Astrocyte (in vitro differentiated cells and primary cell): ENCODE measurements around the gene ZNF407. TPM values are rescaled to one million over a fixed set of nuclear protein-coding genes. Genes with fewer than 3 reads are reported as not detected.

Source experiments
- DNase-seq: peaks from one replicate; pipeline ENCODE4 v3.0.0-alpha.2; 2010; ENCODE audit warnings: low read depth
- FAIRE-seq: peaks from 2 replicates; lab custom pipeline; 2011; peaks lifted over from hg19 to GRCh38; lab: Jason Lieb, UNC
- H2AFZ ChIP-seq: 2 replicates; pipeline ENCODE4 v1.6.0; 2012; ENCODE audit warnings: low read depth, low read length, inconsistent platforms
- H3K27ac ChIP-seq: 2 replicates; pipeline ENCODE4 v1.5.1; 2011; ENCODE audit warnings: low read depth, low read length, inconsistent platforms
- H3K27me3 ChIP-seq: 2 replicates; pipeline ENCODE4 v1.6.0; 2011; ENCODE audit warnings: low read length, inconsistent platforms; ENCODE audit not compliant: insufficient read depth
- H3K36me3 ChIP-seq: 2 replicates; pipeline ENCODE4 v1.5.1; 2011; ENCODE audit warnings: low read length, inconsistent platforms; ENCODE audit not compliant: insufficient read depth
- H3K4me1 ChIP-seq: 2 replicates; pipeline ENCODE4 v1.5.1; 2011; ENCODE audit warnings: low read length, inconsistent platforms; ENCODE audit not compliant: insufficient read depth
- H3K4me2 ChIP-seq: 2 replicates; pipeline ENCODE4 v1.6.0; 2012; ENCODE audit warnings: low read length, inconsistent platforms
- H3K4me3 ChIP-seq: 2 replicates; pipeline ENCODE4 v1.5.1; 2011; ENCODE audit warnings: low read depth, mild to moderate bottlenecking, low read length, inconsistent platforms; ENCODE audit not compliant: insufficient read depth
- H3K79me2 ChIP-seq: 2 replicates; pipeline ENCODE4 v1.6.0; 2012; ENCODE audit warnings: mild to moderate bottlenecking, low read length, inconsistent platforms; ENCODE audit not compliant: insufficient read depth
- H3K9ac ChIP-seq: 2 replicates; pipeline ENCODE4 v1.6.0; 2012; ENCODE audit warnings: mild to moderate bottlenecking, low read length, inconsistent platforms
- H3K9me3 ChIP-seq: 2 replicates; pipeline ENCODE4 v1.5.1; 2012; ENCODE audit warnings: low read depth, mild to moderate bottlenecking, low read length, inconsistent platforms; ENCODE audit not compliant: insufficient read depth
- H4K20me1 ChIP-seq: 2 replicates; pipeline ENCODE4 v1.6.0; 2012; ENCODE audit warnings: low read length, inconsistent platforms; ENCODE audit not compliant: insufficient read depth
- H3K27ac Mint-ChIP-seq: one replicate; pipeline ENCODE4 v1.8.0; 2021; ENCODE audit warnings: mild to moderate bottlenecking, mixed read lengths; ENCODE audit not compliant: unreplicated experiment
- H3K27me3 Mint-ChIP-seq: one replicate; pipeline ENCODE4 v1.8.0; 2021; ENCODE audit warnings: low read depth, mixed read lengths; ENCODE audit not compliant: unreplicated experiment
- H3K36me3 Mint-ChIP-seq: one replicate; pipeline ENCODE4 v1.8.0; 2021; ENCODE audit warnings: low read depth, mixed read lengths; ENCODE audit not compliant: unreplicated experiment
- H3K4me1 Mint-ChIP-seq: one replicate; pipeline ENCODE4 v1.8.0; 2021; ENCODE audit warnings: low read depth, mixed read lengths; ENCODE audit not compliant: unreplicated experiment
- H3K4me3 Mint-ChIP-seq: one replicate; pipeline ENCODE4 v1.8.0; 2021; ENCODE audit warnings: mild to moderate bottlenecking, moderate library complexity, mixed read lengths; ENCODE audit not compliant: unreplicated experiment
- H3K9me3 Mint-ChIP-seq: one replicate; pipeline ENCODE4 v1.8.0; 2021; ENCODE audit warnings: mild to moderate bottlenecking, mixed read lengths; ENCODE audit not compliant: unreplicated experiment
- EZH2 ChIP-seq: IDR thresholded peaks from 2 replicates; pipeline ENCODE4 v1.6.1; 2012; ENCODE audit warnings: mild to moderate bottlenecking, low read length, inconsistent platforms; ENCODE audit not compliant: insufficient read depth
- total RNA-seq: library from RNA; stranded (reverse); gene quantifications from 2 replicates; pipeline ENCODE4 v1.2.1, GENCODE V29; 2021
- TF ChIP-seq, protein P1 (sequence below): IDR thresholded peaks from 2 replicates; pipeline ENCODE4 v1.5.1; 2011; ENCODE audit warnings: low read depth, mild to moderate bottlenecking, inconsistent platforms, low read length, moderate library complexity; ENCODE audit not compliant: insufficient read depth

ZNF407 gene
- total RNA-seq, 1 donor from 2014 or later = 13.8 TPM

DNA sequence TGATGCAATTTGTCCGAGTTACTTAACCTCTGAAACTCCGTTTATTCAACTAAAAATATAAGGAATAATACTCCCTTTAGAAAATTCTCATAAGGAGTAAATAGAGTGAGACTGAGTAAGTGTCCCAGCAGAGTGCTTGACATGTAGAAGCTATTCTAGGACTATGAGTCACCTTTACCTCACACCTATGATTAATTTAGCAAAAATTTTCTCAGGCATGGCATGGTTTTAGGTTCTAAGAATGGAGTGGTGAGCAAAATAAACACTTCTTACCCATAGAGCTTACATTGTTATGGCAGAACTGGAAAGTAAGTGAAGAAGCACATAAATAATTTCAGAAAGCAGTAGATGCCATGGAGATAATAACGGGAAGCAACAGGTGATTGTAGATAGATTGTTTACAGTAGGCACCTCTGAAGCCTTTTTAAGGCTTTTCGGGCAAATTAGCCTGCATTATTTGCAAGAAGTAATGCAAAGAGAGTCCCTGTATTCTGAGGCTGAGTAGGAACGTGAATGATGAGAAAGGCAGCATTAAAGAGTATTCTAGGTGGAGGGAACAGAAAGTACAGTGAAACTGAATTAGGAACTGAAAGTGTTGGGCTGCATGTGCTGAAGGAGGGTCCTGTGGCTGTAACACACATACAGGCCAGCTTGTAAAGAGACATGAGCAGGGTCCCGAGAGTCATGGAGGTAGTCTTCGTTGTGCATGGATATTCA is 209.2 kb downstream of the ZNF407 start:
- DNase-seq (peak; percentile 92), FAIRE-seq (peak; percentile 95)
- no peaks in the 10 kb centered on the region for H3K9me3 Mint-ChIP-seq

DNA sequence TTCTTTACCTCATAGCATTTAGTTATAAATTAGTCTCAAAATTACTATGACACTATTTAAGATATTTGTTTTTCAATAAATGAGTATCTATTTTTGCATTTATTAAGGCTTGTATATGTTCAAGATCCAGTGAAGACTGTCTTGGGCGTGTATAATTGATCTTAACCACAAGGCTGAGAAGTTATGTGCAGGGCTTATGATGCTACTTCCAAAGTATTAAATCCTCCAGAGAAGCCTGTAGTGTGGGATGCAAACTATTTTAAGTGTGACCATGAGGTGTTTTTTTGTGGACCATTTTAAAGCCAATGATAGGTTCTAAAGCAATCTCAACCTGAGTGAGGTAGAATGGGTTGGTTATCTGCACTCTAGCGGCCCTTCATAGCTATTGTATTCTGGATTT is 219.9 kb downstream of the ZNF407 start:
- Histone ChIP-seq H3K36me3 (no peaks in the 10 kb centered on the region), H3K4me1 (peaks cover 13% of the 10 kb centered on the region), H3K27ac (no peak overlapping the region), H2AFZ (no peak overlapping the region), H3K9me3 (no peaks in the 10 kb centered on the region), H3K4me3 (no peak overlapping the region), H4K20me1 (no peaks in the 10 kb centered on the region), H3K4me2 (no peak overlapping the region), H3K9ac (no peak overlapping the region), H3K79me2 (no peaks in the 10 kb centered on the region), H3K27me3 (no peaks in the 10 kb centered on the region)
- DNase-seq (peak; percentile 49), FAIRE-seq (no peak)
- H3K36me3 Mint-ChIP-seq = peaks cover 6% of the 10 kb centered on the region
- H3K4me3 Mint-ChIP-seq = no peak overlapping the region
- H3K4me1 Mint-ChIP-seq = peaks cover 7% of the 10 kb centered on the region
- no peaks in the 10 kb centered on the region for H3K27me3 Mint-ChIP-seq
- H3K9me3 Mint-ChIP-seq = no peaks in the 10 kb centered on the region
- no peak for TF ChIP-seq EZH2
- TF ChIP-seq, protein P1, sequence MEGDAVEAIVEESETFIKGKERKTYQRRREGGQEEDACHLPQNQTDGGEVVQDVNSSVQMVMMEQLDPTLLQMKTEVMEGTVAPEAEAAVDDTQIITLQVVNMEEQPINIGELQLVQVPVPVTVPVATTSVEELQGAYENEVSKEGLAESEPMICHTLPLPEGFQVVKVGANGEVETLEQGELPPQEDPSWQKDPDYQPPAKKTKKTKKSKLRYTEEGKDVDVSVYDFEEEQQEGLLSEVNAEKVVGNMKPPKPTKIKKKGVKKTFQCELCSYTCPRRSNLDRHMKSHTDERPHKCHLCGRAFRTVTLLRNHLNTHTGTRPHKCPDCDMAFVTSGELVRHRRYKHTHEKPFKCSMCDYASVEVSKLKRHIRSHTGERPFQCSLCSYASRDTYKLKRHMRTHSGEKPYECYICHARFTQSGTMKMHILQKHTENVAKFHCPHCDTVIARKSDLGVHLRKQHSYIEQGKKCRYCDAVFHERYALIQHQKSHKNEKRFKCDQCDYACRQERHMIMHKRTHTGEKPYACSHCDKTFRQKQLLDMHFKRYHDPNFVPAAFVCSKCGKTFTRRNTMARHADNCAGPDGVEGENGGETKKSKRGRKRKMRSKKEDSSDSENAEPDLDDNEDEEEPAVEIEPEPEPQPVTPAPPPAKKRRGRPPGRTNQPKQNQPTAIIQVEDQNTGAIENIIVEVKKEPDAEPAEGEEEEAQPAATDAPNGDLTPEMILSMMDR = no peak
- H3K27ac Mint-ChIP-seq = no peak overlapping the region

More for the DNA sequence above, 209.2 kb downstream of the ZNF407 start:
- peak overlapping the region; percentile 90 for H3K27ac ChIP-seq
- H4K20me1 ChIP-seq = no peaks in the 10 kb centered on the region
- no peak overlapping the region for H2AFZ ChIP-seq
- H3K4me3 ChIP-seq = peak overlapping the region; percentile 18
- no peaks in the 10 kb centered on the region for H3K27me3 Mint-ChIP-seq
- no peaks in the 10 kb centered on the region for H3K79me2 ChIP-seq
- H3K27me3 ChIP-seq = no peaks in the 10 kb centered on the region
- H3K9ac ChIP-seq = peak overlapping the region; percentile 71
- H3K9me3 ChIP-seq = no peaks in the 10 kb centered on the region
- TF ChIP-seq, protein P1 = no peak
- peaks cover 14% of the 10 kb centered on the region for H3K4me1 ChIP-seq
- peak overlapping the region; percentile 83 for H3K27ac Mint-ChIP-seq
- H3K36me3 ChIP-seq = no peaks in the 10 kb centered on the region
- H3K4me2 ChIP-seq = peak overlapping the region; percentile 67
- H3K4me3 Mint-ChIP-seq = no peak overlapping the region
- H3K36me3 Mint-ChIP-seq = no peaks in the 10 kb centered on the region
- peaks cover 18% of the 10 kb centered on the region for H3K4me1 Mint-ChIP-seq

DNA sequence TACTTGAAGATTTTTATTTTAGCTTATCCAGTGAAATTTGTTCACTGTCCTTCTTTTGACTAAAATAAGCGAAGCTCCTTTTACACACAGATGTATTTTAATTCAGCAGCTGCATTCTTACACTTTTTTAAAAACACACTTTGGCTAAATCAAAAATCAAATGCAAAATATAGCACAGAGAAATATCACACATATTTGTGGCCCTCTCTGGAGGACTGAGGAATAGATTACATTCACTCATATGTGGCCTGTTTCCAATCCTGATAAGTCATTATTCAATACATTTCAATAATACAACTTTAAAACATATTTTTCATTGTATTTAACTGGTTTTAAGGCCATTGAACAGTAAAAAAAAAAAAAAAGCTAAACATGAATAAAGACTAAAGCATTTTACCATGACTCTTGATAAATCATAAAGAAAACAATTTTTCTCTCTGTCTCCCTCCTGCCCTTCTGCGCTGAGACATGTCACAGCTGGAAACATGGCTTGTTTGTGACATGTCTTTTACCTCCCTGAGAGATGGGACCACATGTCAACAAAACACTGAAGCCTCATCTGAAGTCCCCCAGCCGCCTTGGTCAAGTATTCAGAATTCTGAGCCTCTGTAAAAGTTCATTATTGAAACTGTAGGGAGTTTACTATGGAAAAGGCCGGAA is 221.0 kb downstream of the ZNF407 start:
- H3K36me3 ChIP-seq = no peaks in the 10 kb centered on the region
- peak overlapping the region; percentile 76 for H3K27ac ChIP-seq
- H4K20me1 ChIP-seq = no peaks in the 10 kb centered on the region
- no peak overlapping the region for H2AFZ ChIP-seq
- no peak overlapping the region for H3K4me3 ChIP-seq
- Mint-ChIP-seq H3K4me3 (no peak overlapping the region), H3K9me3 (peaks cover 2% of the 10 kb centered on the region), H3K27me3 (no peaks in the 10 kb centered on the region), H3K27ac (no peak overlapping the region), H3K4me1 (peaks cover 7% of the 10 kb centered on the region), H3K36me3 (peaks cover 9% of the 10 kb centered on the region)
- H3K9me3 ChIP-seq = no peaks in the 10 kb centered on the region
- DNase-seq (no peak), FAIRE-seq (no peak)
- H3K4me1 ChIP-seq = peaks cover 13% of the 10 kb centered on the region
- H3K79me2 ChIP-seq = no peaks in the 10 kb centered on the region
- H3K9ac ChIP-seq = peak overlapping the region; percentile 23
- H3K27me3 ChIP-seq = no peaks in the 10 kb centered on the region
- peak overlapping the region; percentile 11 for H3K4me2 ChIP-seq
- TF ChIP-seq, protein P1 = no peak
- TF ChIP-seq EZH2 = no peak
